Kasumi-1 (cell line): ENCODE measurements around the gene ATG10.
A peak's percentile ranks its signal among the peaks of the same experiment; 100 is the strongest.

ENCODE experiments used
- DNase-seq, 2 experiments: peaks; one replicate each; lab custom pipeline; 2025; lab: John Stamatoyannopoulos, UW

The ATG10 gene

GRCh38 chr5:82276800-82277612, 305.2 kb downstream of the ATG10 start:
- no peak for DNase-seq

- DNase-seq, result no peak
Measured at GRCh38 chr5:82277613-82277986, 305.8 kb downstream of the ATG10 start.

- DNase-seq, result peak; percentile 90 to 95
Measured at GRCh38 chr5:82277987-82278710, 306.3 kb downstream of the ATG10 start, which contains the start of gene RPS23. Gene RPS23 (minus strand): TSS chr5:82278354. CDS start chr5:82278323, 31 bp downstream.

GRCh38 chr5:82278711-82279370, 307.0 kb downstream of the ATG10 start:
- DNase-seq, result no peak

- DNase-seq, result no peak
Measured at GRCh38 chr5:82283893-82284292, 312.1 kb downstream of the ATG10 start.

- no peak for DNase-seq
Measured at GRCh38 chr5:82285206-82285605, 313.4 kb downstream of the ATG10 start.

GRCh38 chr5:82287625-82288024, 315.8 kb downstream of the ATG10 start:
- DNase-seq, result no peak

- no peak for DNase-seq
Measured at GRCh38 chr5:82290005-82290404, 318.2 kb downstream of the ATG10 start.

GRCh38 chr5:82290908-82291307, 319.1 kb downstream of the ATG10 start:
- no peak for DNase-seq

GRCh38 chr5:82291420-82291819, 319.6 kb downstream of the ATG10 start:
- no peak for DNase-seq

- no peak for DNase-seq
Measured at GRCh38 chr5:82295144-82295543, 323.3 kb downstream of the ATG10 start.

- DNase-seq, result no peak
Measured at GRCh38 chr5:82295959-82296531, 324.2 kb downstream of the ATG10 start.

- DNase-seq, result no peak
Measured at GRCh38 chr5:82296929-82297328, 325.1 kb downstream of the ATG10 start.

GRCh38 chr5:82297711-82298110, 325.9 kb downstream of the ATG10 start:
- DNase-seq, result no peak

- DNase-seq, result no peak
Measured at GRCh38 chr5:82298668-82299067, 326.8 kb downstream of the ATG10 start.

GRCh38 chr5:82301190-82301589, 329.4 kb downstream of the ATG10 start:
- no peak for DNase-seq
